Thyroid gland (tissue), 4 donors: ENCODE data around the gene CABP2.

ENCODE experiments used
- CTCF ChIP-seq, 6 experiments: fragments of 200-600 bp in 3 of 6; fragments of 450-650 bp in 3 of 6; sonication (generic) in 3 of 6; IDR thresholded peaks; one replicate each; pipeline ENCODE4 v1.5.1; 2016 to 2019; ENCODE audit warnings: antibody characterized with exemption in 6 of 6, mild to moderate bottlenecking in 2 of 6, inconsistent platforms in 1 of 6, moderate library complexity in 1 of 6
- POLR2A ChIP-seq, 2 donors: fragments of 450-650 bp; IDR thresholded peaks; one replicate each; pipeline ENCODE4 v1.6.1; 2017; ENCODE audit warnings: antibody characterized with exemption in 2 of 2, mild to moderate bottlenecking in 2 of 2, moderate library complexity in 1 of 2

GRCh38 chr11:67530282-67530592 lies 7.0 kb upstream of the CABP2 start:
- TF ChIP-seq POLR2A (IDR thresholded peaks at IDR 0.05) = no peak
- TF ChIP-seq CTCF (IDR thresholded peaks at IDR 0.05) = no peak
